Breast epithelium (tissue), 4 donors: ENCODE results near the gene TMEM245. TPM values are rescaled to one million over a fixed set of nuclear protein-coding genes. Genes with fewer than 3 reads are reported as not detected.

Experiments used
- DNase-seq, 2 donors: peaks; one replicate each; pipeline ENCODE4 v3.0.0-alpha.2; 2019; ENCODE audit warnings: low spot score in 2 of 2
- H3K27ac ChIP-seq, 2 donors: fragments of 200-600 bp; sonication (generic) in 1 of 2; one replicate each; pipeline ENCODE4 v1.5.1; 2016 to 2019; ENCODE audit warnings: mild to moderate bottlenecking in 1 of 2
- H3K27me3 ChIP-seq, 2 donors: fragments of 200-600 bp; sonication (generic) in 1 of 2; one replicate each; pipeline versions ENCODE4 v1.5.1 to v1.6.0; 2017 to 2019; ENCODE audit warnings: control low read depth in 1 of 2, mild to moderate bottlenecking in 1 of 2
- H3K36me3 ChIP-seq: fragments of 200-600 bp; one replicate; pipeline ENCODE4 v1.5.1; 2019
- H3K4me1 ChIP-seq, 2 donors: fragments of 200-600 bp; sonication (generic); one replicate each; pipeline ENCODE4 v1.5.1; 2016 to 2019; ENCODE audit warnings: control low read depth in 1 of 2
- H3K4me3 ChIP-seq, 3 donors: fragments of 200-600 bp; sonication (generic); 1 replicate in 2 of 3; 2 replicates in 1 of 3; pipeline ENCODE4 v1.5.1; 2016 to 2019; ENCODE audit warnings: mild to moderate bottlenecking in 3 of 3, moderate library complexity in 2 of 3
- H3K9me3 ChIP-seq, 2 donors: fragments of 200-600 bp; sonication (generic) in 1 of 2; one replicate each; pipeline ENCODE4 v1.5.1; 2016 to 2019; ENCODE audit warnings: control low read depth in 1 of 2
- POLR2A ChIP-seq: fragments of 450-650 bp; IDR thresholded peaks from one replicate; pipeline ENCODE4 v1.6.1; 2016; ENCODE audit warnings: antibody characterized with exemption, mild to moderate bottlenecking, moderate library complexity
- POLR2AphosphoS5 ChIP-seq, 3 donors: sonication (generic); formaldehyde crosslinking; IDR thresholded peaks; one replicate each; pipeline ENCODE4 v1.6.1; 2017; ENCODE audit warnings: antibody characterized with exemption in 3 of 3
- intact Hi-C: fragments of 100-400 bp; cut with DNase I; formaldehyde crosslinking; loops from one replicate; pipeline ENCODE4 v1.15.1; 2023; ENCODE audit warnings: low total_unique reads
- total RNA-seq, 3 donors: library from RNA; depleted of rRNA; stranded (reverse); fragments of >200 nt; gene quantifications; one replicate each; pipeline ENCODE4 v1.1.0, GENCODE V29; 2016
- TF ChIP-seq, protein P1 (sequence below), 3 donors: fragments of 450-650 bp; IDR thresholded peaks; one replicate each; pipeline ENCODE4 v1.5.1; 2016 to 2017; ENCODE audit warnings: antibody characterized with exemption in 3 of 3, mild to moderate bottlenecking in 3 of 3, moderate library complexity in 3 of 3

TMEM245 gene
- total RNA-seq, 3 donors from 2014 or later: 47.5 to 95.7 (median 74.9) TPM

DNA sequence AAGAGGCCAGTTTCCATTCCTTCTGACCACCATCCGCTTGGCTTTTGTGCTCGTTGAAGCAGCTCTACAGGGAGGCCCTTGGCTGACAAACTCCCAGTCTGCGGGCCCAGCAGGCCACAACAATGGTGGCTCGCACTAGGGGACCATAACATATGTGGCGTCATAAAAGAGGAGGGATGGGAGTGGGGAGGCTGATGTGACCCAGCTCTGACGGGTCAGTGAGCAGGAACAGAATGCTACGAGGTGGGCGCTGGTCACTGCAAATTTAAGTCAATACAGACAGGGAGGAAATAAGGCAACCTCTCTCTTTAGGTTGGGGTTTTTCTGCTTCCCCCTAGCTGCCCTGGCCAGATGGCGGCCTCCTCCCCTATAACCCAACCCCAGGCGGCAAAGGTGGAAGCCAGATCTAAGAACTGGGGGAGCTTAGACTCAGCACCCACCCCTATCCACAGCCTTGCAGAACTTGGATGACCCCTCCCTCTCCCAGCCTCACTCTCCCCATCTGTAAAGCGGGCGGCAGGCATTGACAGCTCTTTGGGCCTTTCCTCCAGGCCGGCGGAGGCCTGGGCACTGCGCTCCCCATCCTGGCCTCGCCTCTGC lies 46.5 kb upstream of the TMEM245 start:
- H3K4me3 ChIP-seq: peak overlapping the region in 2 of 3 donors; percentile 42 to 66
- peaks cover 0 to 6% of the 10 kb centered on the region in 2 donors for H3K9me3 ChIP-seq
- intact Hi-C loops: no loop called here
- no peaks in the 10 kb centered on the region for H3K36me3 ChIP-seq
- TF ChIP-seq POLR2AphosphoS5 (IDR thresholded peaks at IDR 0.05) (no peak), POLR2A (no peak)
- TF ChIP-seq, protein P1, sequence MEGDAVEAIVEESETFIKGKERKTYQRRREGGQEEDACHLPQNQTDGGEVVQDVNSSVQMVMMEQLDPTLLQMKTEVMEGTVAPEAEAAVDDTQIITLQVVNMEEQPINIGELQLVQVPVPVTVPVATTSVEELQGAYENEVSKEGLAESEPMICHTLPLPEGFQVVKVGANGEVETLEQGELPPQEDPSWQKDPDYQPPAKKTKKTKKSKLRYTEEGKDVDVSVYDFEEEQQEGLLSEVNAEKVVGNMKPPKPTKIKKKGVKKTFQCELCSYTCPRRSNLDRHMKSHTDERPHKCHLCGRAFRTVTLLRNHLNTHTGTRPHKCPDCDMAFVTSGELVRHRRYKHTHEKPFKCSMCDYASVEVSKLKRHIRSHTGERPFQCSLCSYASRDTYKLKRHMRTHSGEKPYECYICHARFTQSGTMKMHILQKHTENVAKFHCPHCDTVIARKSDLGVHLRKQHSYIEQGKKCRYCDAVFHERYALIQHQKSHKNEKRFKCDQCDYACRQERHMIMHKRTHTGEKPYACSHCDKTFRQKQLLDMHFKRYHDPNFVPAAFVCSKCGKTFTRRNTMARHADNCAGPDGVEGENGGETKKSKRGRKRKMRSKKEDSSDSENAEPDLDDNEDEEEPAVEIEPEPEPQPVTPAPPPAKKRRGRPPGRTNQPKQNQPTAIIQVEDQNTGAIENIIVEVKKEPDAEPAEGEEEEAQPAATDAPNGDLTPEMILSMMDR (IDR thresholded peaks at IDR 0.05): no peak
- no peaks in the 10 kb centered on the region for H3K4me1 ChIP-seq
- DNase-seq: no peak
- H3K27me3 ChIP-seq: no peaks in the 10 kb centered on the region
- no peak overlapping the region for H3K27ac ChIP-seq

DNA sequence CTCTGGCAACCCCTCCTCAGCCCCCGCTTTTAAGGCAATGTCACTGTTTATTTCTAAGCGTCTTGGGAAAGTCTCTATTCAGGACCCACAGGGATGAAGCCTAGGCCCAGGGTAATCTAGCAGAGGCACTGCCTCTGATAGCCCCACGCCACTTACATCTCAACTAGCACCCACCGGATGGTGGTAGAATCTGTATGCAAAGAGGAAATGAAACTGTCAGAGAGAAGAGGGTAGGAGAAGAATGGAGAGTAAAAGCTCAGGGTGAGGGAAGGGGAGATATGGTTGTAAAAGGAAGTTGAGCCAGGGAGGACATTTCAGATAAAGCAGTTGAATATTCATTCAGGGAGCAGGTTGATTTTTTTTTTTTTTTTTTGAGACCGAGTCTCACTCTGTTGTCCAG lies 44.3 kb upstream of the TMEM245 start:
- Histone ChIP-seq H3K4me3 (no peak overlapping the region), H3K36me3 (no peaks in the 10 kb centered on the region), H3K27ac (no peak overlapping the region), H3K9me3 (peaks cover 0 to 6% of the 10 kb centered on the region in 2 donors), H3K4me1 (no peaks in the 10 kb centered on the region), H3K27me3 (no peaks in the 10 kb centered on the region)
- no peak for DNase-seq
- intact Hi-C loops: no loop called here
- TF ChIP-seq, protein P1 (IDR thresholded peaks at IDR 0.05): no peak
- TF ChIP-seq POLR2A: no peak
- no peak for TF ChIP-seq POLR2AphosphoS5 (IDR thresholded peaks at IDR 0.05)

DNA sequence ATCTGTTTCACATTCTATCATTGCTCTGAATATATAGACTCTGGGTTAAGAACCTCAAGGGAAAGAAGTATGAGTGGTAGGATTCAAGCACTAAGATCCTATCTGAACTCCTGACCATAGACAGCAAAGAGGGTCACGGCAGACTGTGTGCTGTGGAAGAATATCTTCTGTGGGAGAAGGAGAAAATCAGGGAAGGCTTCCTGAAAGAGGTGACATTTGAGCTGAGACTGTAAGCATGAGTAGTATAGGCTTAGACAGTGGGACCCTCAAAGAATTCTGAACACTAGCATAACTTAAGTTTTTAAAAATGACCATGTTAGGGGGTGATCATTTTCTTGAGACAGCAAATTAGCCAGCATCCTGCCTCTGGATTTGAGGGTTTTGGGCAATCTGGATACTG lies 43.4 kb upstream of the TMEM245 start:
- Histone ChIP-seq H3K27me3 (no peaks in the 10 kb centered on the region), H3K4me3 (no peak overlapping the region), H3K9me3 (peaks cover 0 to 6% of the 10 kb centered on the region in 2 donors), H3K36me3 (no peaks in the 10 kb centered on the region), H3K4me1 (no peaks in the 10 kb centered on the region), H3K27ac (no peak overlapping the region)
- TF ChIP-seq, protein P1 (IDR thresholded peaks at IDR 0.05): no peak
- TF ChIP-seq POLR2AphosphoS5 (IDR thresholded peaks at IDR 0.05) (no peak), POLR2A (no peak)
- intact Hi-C loops: no loop called here
- DNase-seq: no peak

DNA sequence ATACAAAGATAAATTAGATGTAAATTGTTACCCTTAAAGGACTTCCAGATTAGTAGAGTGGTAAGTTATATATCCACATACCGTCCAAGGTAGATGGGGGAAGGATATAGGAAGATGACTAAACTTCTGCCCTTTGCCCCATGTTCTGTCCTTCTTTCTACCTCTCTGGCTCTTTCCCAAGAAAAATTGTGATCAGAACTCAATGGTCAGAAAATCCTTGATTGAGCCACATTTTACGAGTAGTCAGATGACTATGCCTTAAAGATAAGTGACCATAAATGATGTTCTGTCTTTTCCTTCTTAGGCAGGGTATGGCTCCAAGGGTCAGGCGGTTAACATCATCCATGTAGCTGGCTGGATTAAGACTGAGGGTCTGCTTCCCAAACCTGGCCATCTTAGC lies 42.9 kb upstream of the TMEM245 start:
- TF ChIP-seq POLR2A (no peak), POLR2AphosphoS5 (IDR thresholded peaks at IDR 0.05) (no peak)
- TF ChIP-seq, protein P1 (IDR thresholded peaks at IDR 0.05): no peak
- Histone ChIP-seq H3K27ac (no peak overlapping the region), H3K27me3 (no peaks in the 10 kb centered on the region), H3K9me3 (peaks cover 0 to 6% of the 10 kb centered on the region in 2 donors), H3K36me3 (no peaks in the 10 kb centered on the region), H3K4me1 (no peaks in the 10 kb centered on the region), H3K4me3 (no peak overlapping the region)
- no peak for DNase-seq
- intact Hi-C loops: no loop called here

DNA sequence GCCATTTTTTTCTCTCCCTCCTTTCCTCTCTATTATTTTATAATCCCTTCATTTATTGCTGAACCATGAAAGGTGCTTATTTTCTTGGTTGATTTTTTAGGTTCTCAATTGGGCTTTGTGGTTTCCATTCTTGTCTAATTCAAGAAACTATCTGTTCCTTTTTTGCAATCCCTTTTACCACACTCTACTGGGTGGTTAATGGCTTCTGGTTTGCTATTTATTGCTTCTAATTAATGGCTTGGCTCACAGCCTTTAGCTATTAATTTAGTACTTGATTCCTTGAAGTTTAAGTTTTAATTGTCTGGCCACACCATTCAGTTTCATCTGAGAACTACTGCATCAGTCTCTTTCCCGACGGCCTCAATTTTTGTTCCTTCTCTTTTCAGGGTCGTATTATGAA lies 41.7 kb upstream of the TMEM245 start:
- intact Hi-C loops: no loop called here
- Histone ChIP-seq H3K9me3 (peaks cover 0 to 6% of the 10 kb centered on the region in 2 donors), H3K27me3 (no peaks in the 10 kb centered on the region), H3K27ac (no peak overlapping the region), H3K4me3 (no peak overlapping the region), H3K36me3 (no peaks in the 10 kb centered on the region), H3K4me1 (no peaks in the 10 kb centered on the region)
- DNase-seq: no peak
- TF ChIP-seq POLR2A: no peak
- TF ChIP-seq POLR2AphosphoS5 (IDR thresholded peaks at IDR 0.05): no peak
- TF ChIP-seq, protein P1 (IDR thresholded peaks at IDR 0.05): no peak
